Smooth muscle cell (in vitro differentiated cells): ENCODE measurements around the gene TXNL4A. TPM values are rescaled to one million over a fixed set of nuclear protein-coding genes. Genes with fewer than 3 reads are reported as not detected.

Source experiments
- DNase-seq: peaks from one replicate; lab custom pipeline; 2025; ENCODE audit not compliant: unreplicated experiment; lab: John Stamatoyannopoulos, UW
- H2AFZ ChIP-seq: fragments of 200-600 bp; sonication (generic); 2 replicates; pipeline ENCODE4 v1.6.0; 2016; ENCODE audit warnings: antibody characterized with exemption, low read depth, mild to moderate bottlenecking
- H3F3A ChIP-seq: fragments of 200-600 bp; sonication (generic); 2 replicates; pipeline ENCODE4 v1.6.0; 2017; ENCODE audit warnings: antibody characterized with exemption, low read depth
- H3K27ac ChIP-seq: fragments of 200-600 bp; sonication (generic); 2 replicates; pipeline ENCODE4 v1.5.1; 2016; ENCODE audit warnings: low read depth, mild to moderate bottlenecking
- H3K27me3 ChIP-seq: fragments of 200-600 bp; sonication (generic); 2 replicates; pipeline ENCODE4 v1.6.1; 2016; ENCODE audit warnings: low read depth, mild to moderate bottlenecking
- H3K36me3 ChIP-seq: fragments of 200-600 bp; sonication (generic); 2 replicates; pipeline ENCODE4 v1.5.1; 2016; ENCODE audit warnings: low read depth
- H3K4me1 ChIP-seq: fragments of 200-600 bp; sonication (generic); 2 replicates; pipeline ENCODE4 v1.5.1; 2016; ENCODE audit warnings: low read depth
- H3K4me2 ChIP-seq: fragments of 200-600 bp; sonication (generic); 2 replicates; pipeline ENCODE4 v1.6.0; 2016; ENCODE audit warnings: mild to moderate bottlenecking
- H3K4me3 ChIP-seq: fragments of 200-600 bp; sonication (generic); 2 replicates; pipeline ENCODE4 v1.5.1; 2016; ENCODE audit warnings: mild to moderate bottlenecking
- H3K79me2 ChIP-seq: fragments of 200-600 bp; sonication (generic); 2 replicates; pipeline ENCODE4 v1.6.0; 2016; ENCODE audit warnings: low read depth, mild to moderate bottlenecking
- H3K9ac ChIP-seq: fragments of 200-600 bp; sonication (generic); 2 replicates; pipeline ENCODE4 v1.6.0; 2016; ENCODE audit warnings: low read depth
- H3K9me3 ChIP-seq: fragments of 200-600 bp; sonication (generic); replicated peaks from 2 replicates; pipeline ENCODE4 v1.5.1; 2016; ENCODE audit warnings: low read depth
- H4K20me1 ChIP-seq: fragments of 200-600 bp; sonication (generic); 2 replicates; pipeline ENCODE4 v1.6.0; 2016; ENCODE audit warnings: low read depth
- WGBS: methylation state at CpG from one replicate; pipeline ENCODE4 v1.1.7; 2016; ENCODE audit warnings: low lambda C conversion rate; 5-methylcytosine and 5-hydroxymethylcytosine counted together
- polyA plus RNA-seq: library from polyadenylated mRNA; unstranded; fragments of >200 nt; fragmentation: Nextera tagmentation; extraction: Ambion mirVana; gene quantifications from 2 replicates; pipeline ENCODE4 v1.2.1, GENCODE V29; 2016
- total RNA-seq: library from RNA; depleted of rRNA; stranded (reverse); fragments of >200 nt; gene quantifications from 2 replicates; pipeline ENCODE4 v1.2.3, GENCODE V29; 2014
- TF ChIP-seq, protein P1 (sequence below): fragments of 200-600 bp; sonication (generic); IDR thresholded peaks from 2 replicates; pipeline ENCODE4 v1.5.1; 2017; ENCODE audit warnings: borderline replicate concordance, mild to moderate bottlenecking, antibody characterized with exemption; ENCODE audit not compliant: insufficient read depth, poor library complexity, severe bottlenecking

The TXNL4A gene
- total and polyA plus RNA-seq, 2 experiments from 2014 or later: 62.2 to 243 TPM

DNA sequence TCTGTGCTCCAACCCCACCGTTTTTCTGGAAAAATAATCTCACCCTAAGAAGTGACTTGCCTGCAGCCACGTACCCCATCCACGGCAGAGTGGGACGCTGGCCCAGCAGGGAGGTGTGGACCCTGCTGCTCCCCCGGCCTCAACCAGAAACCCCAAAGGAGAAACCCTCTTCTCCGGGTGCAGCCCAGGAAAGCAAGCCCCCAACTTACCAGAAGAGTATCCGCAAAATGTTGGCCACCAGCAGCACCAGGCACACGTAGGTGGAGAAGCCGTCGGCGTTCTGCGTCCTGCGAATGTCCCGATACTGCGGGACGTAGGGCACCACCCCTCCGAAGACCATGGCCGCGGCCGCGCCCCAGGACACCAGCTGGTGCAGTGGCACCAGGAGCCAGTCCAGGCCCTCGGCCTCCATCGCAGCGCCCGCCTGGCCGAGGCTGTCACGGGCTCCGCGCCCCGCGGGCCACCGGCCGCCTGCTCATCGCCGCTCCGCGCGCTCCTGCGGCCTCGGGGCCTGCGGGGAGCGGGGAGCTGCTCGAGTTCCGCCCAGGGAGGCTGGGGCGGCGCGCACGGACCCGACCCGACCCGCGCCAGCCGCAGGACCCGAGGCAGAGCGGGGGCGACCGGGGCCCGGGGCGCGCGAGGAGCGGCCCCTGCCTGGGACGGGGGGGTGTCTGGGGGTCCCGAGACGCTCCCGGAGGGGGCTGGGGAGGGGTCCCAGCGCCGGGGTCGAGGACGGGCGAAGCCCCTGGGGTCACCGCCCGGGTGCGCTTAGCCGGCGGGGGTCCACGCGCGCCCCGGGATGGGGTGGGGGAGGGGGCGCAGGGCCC lies 37.6 kb downstream of the TXNL4A start:
- WGBS: 6% methylated on average over 67 of the region's 81 CpGs
- H2AFZ ChIP-seq: no peak overlapping the region
- H3K4me3 ChIP-seq: peak overlapping the region; percentile 83
- H4K20me1 ChIP-seq: peaks cover 48% of the 10 kb centered on the region
- peak overlapping the region; percentile 96 for H3K4me2 ChIP-seq
- H3K79me2 ChIP-seq: peaks cover 51% of the 10 kb centered on the region
- peak overlapping the region; percentile 89 for H3K9ac ChIP-seq
- H3K4me1 ChIP-seq: peaks cover 15% of the 10 kb centered on the region
- H3K9me3 ChIP-seq: no peaks in the 10 kb centered on the region
- DNase-seq: no peak
- H3K36me3 ChIP-seq: no peaks in the 10 kb centered on the region
- H3K27me3 ChIP-seq: no peaks in the 10 kb centered on the region
- TF ChIP-seq, protein P1, sequence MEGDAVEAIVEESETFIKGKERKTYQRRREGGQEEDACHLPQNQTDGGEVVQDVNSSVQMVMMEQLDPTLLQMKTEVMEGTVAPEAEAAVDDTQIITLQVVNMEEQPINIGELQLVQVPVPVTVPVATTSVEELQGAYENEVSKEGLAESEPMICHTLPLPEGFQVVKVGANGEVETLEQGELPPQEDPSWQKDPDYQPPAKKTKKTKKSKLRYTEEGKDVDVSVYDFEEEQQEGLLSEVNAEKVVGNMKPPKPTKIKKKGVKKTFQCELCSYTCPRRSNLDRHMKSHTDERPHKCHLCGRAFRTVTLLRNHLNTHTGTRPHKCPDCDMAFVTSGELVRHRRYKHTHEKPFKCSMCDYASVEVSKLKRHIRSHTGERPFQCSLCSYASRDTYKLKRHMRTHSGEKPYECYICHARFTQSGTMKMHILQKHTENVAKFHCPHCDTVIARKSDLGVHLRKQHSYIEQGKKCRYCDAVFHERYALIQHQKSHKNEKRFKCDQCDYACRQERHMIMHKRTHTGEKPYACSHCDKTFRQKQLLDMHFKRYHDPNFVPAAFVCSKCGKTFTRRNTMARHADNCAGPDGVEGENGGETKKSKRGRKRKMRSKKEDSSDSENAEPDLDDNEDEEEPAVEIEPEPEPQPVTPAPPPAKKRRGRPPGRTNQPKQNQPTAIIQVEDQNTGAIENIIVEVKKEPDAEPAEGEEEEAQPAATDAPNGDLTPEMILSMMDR: no peak
- H3K27ac ChIP-seq: peak overlapping the region; percentile 15
- H3F3A ChIP-seq: no peaks in the 10 kb centered on the region

DNA sequence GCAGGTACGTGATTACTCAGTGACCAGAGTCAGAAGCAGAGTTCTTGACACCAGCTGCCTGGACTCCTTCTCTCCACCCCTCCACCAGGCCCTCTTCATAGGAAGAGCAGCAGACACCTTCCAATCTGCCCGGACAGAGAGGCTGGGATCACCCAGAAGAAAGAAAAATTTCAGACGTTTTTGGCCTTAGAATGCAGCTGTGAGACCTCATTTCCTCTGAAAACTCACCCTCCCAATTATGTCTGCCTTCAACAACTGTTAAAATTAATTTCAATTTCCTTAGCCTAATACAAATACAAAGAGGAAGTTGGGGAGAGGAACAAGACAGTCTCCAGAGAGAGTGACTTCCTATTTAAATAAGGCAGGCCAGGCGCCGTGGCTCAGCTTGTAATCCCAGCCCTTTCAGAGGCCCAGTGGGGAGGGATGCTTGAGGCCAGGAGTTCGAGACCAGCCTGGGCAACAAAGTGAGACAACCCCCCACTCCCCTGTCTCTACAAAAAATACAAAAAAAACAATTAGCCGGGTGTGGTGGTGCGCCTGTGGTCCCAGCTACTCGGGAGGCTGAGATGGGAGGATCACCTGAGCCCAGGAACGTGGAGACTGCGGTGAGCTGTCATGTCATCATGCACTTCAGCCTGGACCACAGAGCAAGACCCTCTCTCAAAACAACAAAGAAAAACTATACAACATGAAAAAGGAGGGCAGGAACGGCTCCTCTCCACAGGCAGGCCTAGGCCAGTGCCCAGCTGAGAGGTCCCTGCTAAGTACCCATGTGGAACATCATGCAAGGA lies 38.5 kb downstream of the TXNL4A start:
- WGBS: 73% methylated on average over 12 of the region's 12 CpGs
- Histone ChIP-seq H3K4me3 (peak overlapping the region; percentile 83), H3K27ac (no peak overlapping the region), H4K20me1 (peaks cover 57% of the 10 kb centered on the region), H3K27me3 (no peaks in the 10 kb centered on the region), H2AFZ (no peak overlapping the region), H3K36me3 (no peaks in the 10 kb centered on the region), H3K4me2 (peak overlapping the region; percentile 96), H3K4me1 (peaks cover 15% of the 10 kb centered on the region), H3K9ac (no peak overlapping the region), H3K79me2 (peaks cover 59% of the 10 kb centered on the region), H3K9me3 (no peaks in the 10 kb centered on the region), H3F3A (no peaks in the 10 kb centered on the region)
- TF ChIP-seq, protein P1: no peak
- DNase-seq: no peak

DNA sequence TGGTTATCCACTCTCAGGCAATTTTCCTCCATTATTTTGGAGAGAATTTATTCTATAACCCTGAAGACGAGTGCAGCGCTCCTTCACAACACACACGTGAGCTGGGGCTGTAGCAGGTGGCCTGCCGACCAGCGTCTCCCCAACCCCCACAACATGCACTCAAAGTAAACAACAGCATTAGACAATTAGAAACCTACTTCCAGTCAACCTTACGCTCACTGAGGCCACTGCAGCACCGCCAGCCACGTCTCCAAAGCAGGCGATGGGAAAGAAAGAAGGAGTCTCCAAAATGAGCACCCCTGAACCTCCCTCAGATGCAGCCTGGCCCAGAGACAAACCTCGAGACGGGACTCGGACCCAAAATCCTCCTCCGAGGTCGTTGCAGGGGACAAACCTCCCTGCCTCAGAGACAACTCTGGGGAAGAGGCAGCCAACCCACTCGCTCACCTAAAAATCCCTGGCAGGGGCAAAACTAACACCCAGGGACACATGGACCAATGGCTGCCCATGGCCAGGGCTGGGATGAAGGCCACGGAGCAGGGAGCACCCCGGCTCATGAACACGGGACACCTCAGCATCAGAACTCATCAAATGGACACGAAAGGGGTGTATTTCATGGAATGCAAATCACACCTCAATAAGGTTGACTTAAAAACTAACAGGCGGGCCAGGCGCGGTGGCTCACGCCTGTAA lies 39.5 kb downstream of the TXNL4A start:
- peaks cover 63% of the 10 kb centered on the region for H3K79me2 ChIP-seq
- no peaks in the 10 kb centered on the region for H3F3A ChIP-seq
- no peak overlapping the region for H2AFZ ChIP-seq
- peaks cover 15% of the 10 kb centered on the region for H3K4me1 ChIP-seq
- no peak overlapping the region for H3K4me3 ChIP-seq
- no peak for DNase-seq
- no peak overlapping the region for H3K27ac ChIP-seq
- no peaks in the 10 kb centered on the region for H3K27me3 ChIP-seq
- peaks cover 67% of the 10 kb centered on the region for H4K20me1 ChIP-seq
- H3K9ac ChIP-seq: no peak overlapping the region
- H3K9me3 ChIP-seq: no peaks in the 10 kb centered on the region
- 94% methylated on average over 23 of the region's 23 CpGs for WGBS
- no peak overlapping the region for H3K4me2 ChIP-seq
- TF ChIP-seq, protein P1: no peak
- H3K36me3 ChIP-seq: no peaks in the 10 kb centered on the region
